Measurements from ENCODE around the gene TMEM207. TPM values are rescaled to one million over a fixed set of nuclear protein-coding genes. Genes with fewer than 3 reads are reported as not detected.

The TMEM207 gene
- total and polyA plus RNA-seq, 5 donors from 2014 or later = not detected

GRCh38 chr3:190429681-190430080 is 20.0 kb downstream of the TMEM207 start:
- ATAC-seq (ENCODE audit: low read depth in 2 of 2) (no peak), DNase-seq (no peak)
- peaks cover 0 to 2% (median 2%) of the 10 kb centered on the region in 4 donors for H3K4me1 Mint-ChIP-seq
- H3K9me3 Mint-ChIP-seq = no peaks in the 10 kb centered on the region
- no peak overlapping the region for H3K4me3 ChIP-seq (ENCODE audit: low read depth, low read length)
- H3K9me3 ChIP-seq (ENCODE audit: control insufficient read depth in 2 of 2, low read length in 2 of 2) = no peaks in the 10 kb centered on the region
- H3K36me3 ChIP-seq (ENCODE audit: control insufficient read depth, insufficient read depth, low read length) = no peaks in the 10 kb centered on the region
- no peaks in the 10 kb centered on the region for H3K4me1 ChIP-seq (ENCODE audit: control insufficient read depth, insufficient read depth, low read length, poor library complexity, severe bottlenecking)
- H3K4me3 Mint-ChIP-seq = no peak overlapping the region
- peaks cover 5% of the 10 kb centered on the region for H3K27me3 Mint-ChIP-seq
- H3K27ac Mint-ChIP-seq = no peak overlapping the region
- H3K36me3 Mint-ChIP-seq = no peaks in the 10 kb centered on the region
- no peak overlapping the region for H3K27ac ChIP-seq (ENCODE audit: insufficient read depth, low read length, poor library complexity, severe bottlenecking)
- peaks cover 9% of the 10 kb centered on the region for H3K27me3 ChIP-seq (ENCODE audit: control insufficient read depth, insufficient read depth, low read length)

GRCh38 chr3:190426806-190427507 is 22.7 kb downstream of the TMEM207 start:
- H3K4me1 Mint-ChIP-seq = peaks cover 2 to 7% (median 5%) of the 10 kb centered on the region in 4 donors
- H3K27ac Mint-ChIP-seq = no peak overlapping the region
- Histone ChIP-seq H3K4me1 (ENCODE audit: control insufficient read depth, insufficient read depth, low read length, poor library complexity, severe bottlenecking) (no peaks in the 10 kb centered on the region), H3K36me3 (ENCODE audit: control insufficient read depth, insufficient read depth, low read length) (no peaks in the 10 kb centered on the region), H3K27ac (ENCODE audit: insufficient read depth, low read length, poor library complexity, severe bottlenecking) (no peak overlapping the region), H3K4me3 (ENCODE audit: low read depth, low read length) (no peak overlapping the region), H3K9me3 (ENCODE audit: control insufficient read depth in 2 of 2, low read length in 2 of 2) (no peaks in the 10 kb centered on the region), H3K27me3 (ENCODE audit: control insufficient read depth, insufficient read depth, low read length) (peaks cover 7% of the 10 kb centered on the region)
- no peak overlapping the region for H3K4me3 Mint-ChIP-seq
- no peak for ATAC-seq (ENCODE audit: low read depth in 2 of 2)
- no peak for DNase-seq
- no peaks in the 10 kb centered on the region for H3K36me3 Mint-ChIP-seq
- H3K9me3 Mint-ChIP-seq = no peaks in the 10 kb centered on the region
- H3K27me3 Mint-ChIP-seq = peaks cover 8% of the 10 kb centered on the region

GRCh38 chr3:190425833-190426232 is 23.9 kb downstream of the TMEM207 start:
- Mint-ChIP-seq H3K9me3 (no peaks in the 10 kb centered on the region), H3K36me3 (no peaks in the 10 kb centered on the region)
- no peak for DNase-seq

DNA sequence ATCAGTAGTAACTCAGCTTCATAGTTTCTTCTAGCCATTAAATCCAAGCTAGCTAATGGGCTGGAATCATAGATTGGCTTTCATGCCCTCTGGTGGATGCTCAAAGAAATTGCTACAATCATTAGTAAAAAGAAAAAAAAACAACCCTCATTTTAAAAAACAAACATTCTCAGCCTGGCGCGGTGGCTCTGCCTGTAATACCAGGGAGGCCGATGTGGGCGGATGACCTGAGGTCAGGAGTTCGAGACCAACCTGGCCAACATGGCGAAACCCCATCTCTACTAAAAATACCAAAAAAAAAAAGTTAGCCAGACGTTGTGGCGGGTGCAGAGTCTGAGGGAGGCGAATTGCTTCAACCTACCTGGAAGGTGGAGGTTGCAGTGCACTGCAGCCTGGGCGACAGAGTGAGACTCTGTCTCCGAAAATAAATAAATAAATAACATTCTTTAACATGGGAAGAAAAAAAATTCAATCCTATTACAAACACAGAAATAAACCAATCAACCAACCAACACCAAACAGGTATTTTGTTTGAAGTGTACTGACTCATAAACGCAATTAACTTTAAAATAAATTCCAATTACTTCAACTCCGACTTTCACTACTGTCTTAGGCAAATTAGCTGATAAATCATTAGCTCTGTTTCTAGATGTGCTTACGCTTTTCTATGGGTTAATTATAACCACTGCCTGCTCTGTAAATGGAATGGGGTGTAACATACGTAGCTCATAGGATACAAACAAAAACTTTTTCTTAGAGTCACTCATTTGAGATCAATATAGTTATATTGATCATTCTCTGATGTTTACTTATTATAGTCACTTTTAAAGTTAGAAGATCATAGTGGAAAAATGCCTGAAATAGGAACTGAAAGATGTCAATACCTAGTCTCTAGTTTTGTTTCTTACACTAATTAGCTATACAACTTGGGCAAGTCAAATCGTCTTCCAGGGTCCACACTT is 24.9 kb downstream of the TMEM207 start:
- Histone ChIP-seq H3K4me1 (ENCODE audit: control insufficient read depth, insufficient read depth, low read length, poor library complexity, severe bottlenecking) (no peaks in the 10 kb centered on the region), H3K27ac (ENCODE audit: insufficient read depth, low read length, poor library complexity, severe bottlenecking) (no peak overlapping the region), H3K4me3 (ENCODE audit: low read depth, low read length) (no peak overlapping the region), H3K36me3 (ENCODE audit: control insufficient read depth, insufficient read depth, low read length) (no peaks in the 10 kb centered on the region), H3K9me3 (ENCODE audit: control insufficient read depth in 2 of 2, low read length in 2 of 2) (no peaks in the 10 kb centered on the region), H3K27me3 (ENCODE audit: control insufficient read depth, insufficient read depth, low read length) (peaks cover 7% of the 10 kb centered on the region)
- Mint-ChIP-seq H3K27ac (peak overlapping the region; percentile 57 to 85 (median 83)), H3K9me3 (no peaks in the 10 kb centered on the region), H3K27me3 (peaks cover 9% of the 10 kb centered on the region), H3K4me1 (peaks cover 2 to 7% (median 5%) of the 10 kb centered on the region in 4 donors), H3K4me3 (peak overlapping the region in 2 of 4 donors; percentile 44 to 80), H3K36me3 (no peaks in the 10 kb centered on the region)
- peak in 2 of 3 donors; percentile 33 to 51 for DNase-seq
- peak in 1 of 2 donors; percentile 28 for ATAC-seq (ENCODE audit: low read depth in 2 of 2)

More at GRCh38 chr3:190425833-190426232, 23.9 kb downstream of the TMEM207 start:
- Mint-ChIP-seq H3K27ac (no peak overlapping the region), H3K4me1 (peaks cover 2 to 7% (median 5%) of the 10 kb centered on the region in 4 donors), H3K27me3 (peaks cover 9% of the 10 kb centered on the region), H3K4me3 (no peak overlapping the region)
- Histone ChIP-seq H3K4me1 (ENCODE audit: control insufficient read depth, insufficient read depth, low read length, poor library complexity, severe bottlenecking) (no peaks in the 10 kb centered on the region), H3K27me3 (ENCODE audit: control insufficient read depth, insufficient read depth, low read length) (peaks cover 7% of the 10 kb centered on the region), H3K36me3 (ENCODE audit: control insufficient read depth, insufficient read depth, low read length) (no peaks in the 10 kb centered on the region), H3K27ac (ENCODE audit: insufficient read depth, low read length, poor library complexity, severe bottlenecking) (no peak overlapping the region), H3K9me3 (ENCODE audit: control insufficient read depth in 2 of 2, low read length in 2 of 2) (no peaks in the 10 kb centered on the region), H3K4me3 (ENCODE audit: low read depth, low read length) (no peak overlapping the region)
- ATAC-seq (ENCODE audit: low read depth in 2 of 2) = no peak

DNA sequence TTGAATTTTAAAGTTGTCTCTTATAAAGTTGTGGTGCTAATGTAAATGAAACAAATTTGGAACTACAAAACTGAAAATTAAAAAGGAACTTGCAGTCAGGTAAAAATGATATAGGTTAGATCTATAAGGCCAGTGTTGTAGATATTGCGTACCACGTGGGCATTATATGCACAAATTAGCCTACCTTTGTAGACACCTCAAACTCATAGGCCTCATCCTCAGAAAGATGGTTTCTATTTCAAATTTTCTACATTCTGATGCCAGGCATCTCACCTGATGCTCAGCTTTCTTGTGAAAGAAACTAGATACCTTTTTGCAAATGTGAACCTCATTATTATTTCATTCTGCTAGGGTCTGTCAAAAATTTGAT is 25.6 kb downstream of the TMEM207 start:
- Mint-ChIP-seq H3K4me1 (peaks cover 2 to 7% (median 5%) of the 10 kb centered on the region in 4 donors), H3K36me3 (no peaks in the 10 kb centered on the region), H3K27ac (peak overlapping the region in 1 of 3 donors; percentile 57)

DNA sequence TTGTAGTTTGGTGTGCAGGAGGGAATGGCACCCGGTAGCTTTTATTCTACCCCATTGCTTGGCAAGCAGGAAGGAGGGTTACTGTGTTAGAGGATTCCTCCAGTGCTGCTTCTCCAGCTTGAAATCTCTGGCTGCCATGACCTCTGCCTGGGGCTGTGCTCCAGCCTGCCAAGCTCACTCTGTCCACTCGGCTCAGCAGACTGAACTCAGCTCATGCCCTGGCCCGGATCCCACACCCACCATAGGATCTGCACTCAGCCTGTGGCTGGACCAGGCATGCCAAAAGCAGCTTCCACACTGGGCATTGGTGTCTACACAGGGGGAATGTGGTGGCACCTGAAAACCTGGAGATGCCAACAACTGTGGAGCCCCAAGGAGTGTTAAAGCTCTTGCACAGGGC is 35.4 kb downstream of the TMEM207 start:
- peaks cover 0 to 6% (median 0%) of the 10 kb centered on the region in 7 donors for H3K9me3 Mint-ChIP-seq
- ATAC-seq (ENCODE audit: low read depth in 2 of 2) = no peak
- Histone ChIP-seq H3K36me3 (ENCODE audit: control insufficient read depth, insufficient read depth, low read length) (no peaks in the 10 kb centered on the region), H3K27ac (ENCODE audit: insufficient read depth, low read length, poor library complexity, severe bottlenecking) (no peak overlapping the region), H3K4me1 (ENCODE audit: control insufficient read depth, insufficient read depth, low read length, poor library complexity, severe bottlenecking) (no peaks in the 10 kb centered on the region), H3K9me3 (ENCODE audit: control insufficient read depth in 2 of 2, low read length in 2 of 2) (no peaks in the 10 kb centered on the region), H3K4me3 (ENCODE audit: low read depth, low read length) (no peak overlapping the region), H3K27me3 (ENCODE audit: control insufficient read depth, insufficient read depth, low read length) (peaks cover 2% of the 10 kb centered on the region)
- H3K4me3 Mint-ChIP-seq = no peak overlapping the region
- DNase-seq = no peak
- H3K4me1 Mint-ChIP-seq = no peaks in the 10 kb centered on the region
- H3K27ac Mint-ChIP-seq = no peak overlapping the region
- peaks cover 12% of the 10 kb centered on the region for H3K27me3 Mint-ChIP-seq
- no peaks in the 10 kb centered on the region for H3K36me3 Mint-ChIP-seq

More for the DNA sequence above, 25.6 kb downstream of the TMEM207 start:
- peaks cover 4% of the 10 kb centered on the region for H3K27me3 ChIP-seq (ENCODE audit: control insufficient read depth, insufficient read depth, low read length)
- H3K4me3 ChIP-seq (ENCODE audit: low read depth, low read length) = no peak overlapping the region
- DNase-seq = no peak
- peaks cover 9% of the 10 kb centered on the region for H3K27me3 Mint-ChIP-seq
- H3K9me3 Mint-ChIP-seq = no peaks in the 10 kb centered on the region
- no peak overlapping the region for H3K27ac ChIP-seq (ENCODE audit: insufficient read depth, low read length, poor library complexity, severe bottlenecking)
- no peaks in the 10 kb centered on the region for H3K9me3 ChIP-seq (ENCODE audit: control insufficient read depth in 2 of 2, low read length in 2 of 2)
- no peak for ATAC-seq (ENCODE audit: low read depth in 2 of 2)
- no peaks in the 10 kb centered on the region for H3K36me3 ChIP-seq (ENCODE audit: control insufficient read depth, insufficient read depth, low read length)
- H3K4me3 Mint-ChIP-seq = no peak overlapping the region
- no peaks in the 10 kb centered on the region for H3K4me1 ChIP-seq (ENCODE audit: control insufficient read depth, insufficient read depth, low read length, poor library complexity, severe bottlenecking)

DNA sequence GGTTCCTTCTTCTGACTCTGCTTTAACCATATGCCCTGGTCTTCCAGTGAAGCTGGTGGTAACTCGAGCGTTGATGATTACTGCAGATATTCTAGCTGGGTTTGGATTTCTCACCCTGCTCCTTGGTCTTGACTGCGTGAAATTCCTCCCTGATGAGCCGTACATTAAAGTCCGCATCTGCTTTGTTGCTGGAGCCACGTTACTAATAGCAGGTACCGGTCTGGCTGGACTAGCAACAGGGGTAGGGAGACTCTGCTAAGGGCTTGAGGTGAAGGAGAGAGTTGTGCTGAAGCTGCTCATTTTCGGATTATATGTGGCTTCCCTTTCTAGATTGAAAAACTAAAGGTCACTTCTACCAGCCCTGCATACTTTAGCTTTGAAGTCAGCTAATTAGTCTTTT is 45.0 kb downstream of the TMEM207 start:
- H3K36me3 Mint-ChIP-seq = no peaks in the 10 kb centered on the region
- Histone ChIP-seq H3K27ac (ENCODE audit: insufficient read depth, low read length, poor library complexity, severe bottlenecking) (no peak overlapping the region), H3K9me3 (ENCODE audit: control insufficient read depth in 2 of 2, low read length in 2 of 2) (no peaks in the 10 kb centered on the region), H3K4me1 (ENCODE audit: control insufficient read depth, insufficient read depth, low read length, poor library complexity, severe bottlenecking) (no peaks in the 10 kb centered on the region), H3K36me3 (ENCODE audit: control insufficient read depth, insufficient read depth, low read length) (no peaks in the 10 kb centered on the region), H3K27me3 (ENCODE audit: control insufficient read depth, insufficient read depth, low read length) (no peaks in the 10 kb centered on the region), H3K4me3 (ENCODE audit: low read depth, low read length) (no peak overlapping the region)
- no peak overlapping the region for H3K4me3 Mint-ChIP-seq
- DNase-seq = no peak
- no peaks in the 10 kb centered on the region for H3K27me3 Mint-ChIP-seq
- H3K27ac Mint-ChIP-seq = no peak overlapping the region
- no peaks in the 10 kb centered on the region for H3K4me1 Mint-ChIP-seq
- no peaks in the 10 kb centered on the region for H3K9me3 Mint-ChIP-seq
- ATAC-seq (ENCODE audit: low read depth in 2 of 2) = no peak
